B cell (primary cell): ENCODE data around the gene CHCHD6.

Experiments
- EZH2 ChIP-seq: IDR thresholded peaks from 2 replicates; pipeline ENCODE4 v1.6.1; 2012; ENCODE audit warnings: borderline replicate concordance, low read depth, mild to moderate bottlenecking, moderate library complexity, low read length; ENCODE audit not compliant: insufficient read depth, poor library complexity, severe bottlenecking
- TF ChIP-seq, protein P1 (sequence below): fragments of 200-600 bp; IDR thresholded peaks from one replicate; pipeline ENCODE4 v1.8.0; 2022; ENCODE audit warnings: antibody characterized with exemption, mild to moderate bottlenecking

DNA sequence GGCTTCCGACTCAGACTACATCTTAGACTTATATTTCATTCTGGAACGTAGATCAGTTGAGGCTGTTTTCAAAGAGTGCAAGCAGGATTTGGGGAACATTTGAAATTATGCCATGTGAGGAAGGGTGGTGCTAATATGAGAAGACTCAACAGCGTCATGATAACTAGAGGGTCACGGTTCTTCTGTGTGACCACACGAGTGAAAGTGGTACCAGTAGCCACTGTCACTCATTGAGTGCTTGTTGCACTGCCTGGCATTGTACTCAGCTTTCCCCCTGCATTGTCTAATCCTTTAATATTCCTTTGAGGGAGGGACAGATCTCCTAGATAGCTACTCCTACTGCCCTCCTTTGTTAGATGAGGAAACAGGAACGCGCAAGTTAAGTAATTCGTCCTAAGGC lies 197.6 kb downstream of the CHCHD6 start:
- TF ChIP-seq, protein P1, sequence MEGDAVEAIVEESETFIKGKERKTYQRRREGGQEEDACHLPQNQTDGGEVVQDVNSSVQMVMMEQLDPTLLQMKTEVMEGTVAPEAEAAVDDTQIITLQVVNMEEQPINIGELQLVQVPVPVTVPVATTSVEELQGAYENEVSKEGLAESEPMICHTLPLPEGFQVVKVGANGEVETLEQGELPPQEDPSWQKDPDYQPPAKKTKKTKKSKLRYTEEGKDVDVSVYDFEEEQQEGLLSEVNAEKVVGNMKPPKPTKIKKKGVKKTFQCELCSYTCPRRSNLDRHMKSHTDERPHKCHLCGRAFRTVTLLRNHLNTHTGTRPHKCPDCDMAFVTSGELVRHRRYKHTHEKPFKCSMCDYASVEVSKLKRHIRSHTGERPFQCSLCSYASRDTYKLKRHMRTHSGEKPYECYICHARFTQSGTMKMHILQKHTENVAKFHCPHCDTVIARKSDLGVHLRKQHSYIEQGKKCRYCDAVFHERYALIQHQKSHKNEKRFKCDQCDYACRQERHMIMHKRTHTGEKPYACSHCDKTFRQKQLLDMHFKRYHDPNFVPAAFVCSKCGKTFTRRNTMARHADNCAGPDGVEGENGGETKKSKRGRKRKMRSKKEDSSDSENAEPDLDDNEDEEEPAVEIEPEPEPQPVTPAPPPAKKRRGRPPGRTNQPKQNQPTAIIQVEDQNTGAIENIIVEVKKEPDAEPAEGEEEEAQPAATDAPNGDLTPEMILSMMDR: no peak
- no peak for TF ChIP-seq EZH2
